Stimulated activated CD8-positive, alpha-beta memory T cell treated with anti-CD3 and anti-CD28 coated beads, Interleukin-7, amount 100 ng/mL, for 48 hours (primary cell): ENCODE results near the gene CEACAM3.

Experiments used
- DNase-seq, 2 donors: peaks; one replicate each; pipeline ENCODE4 v3.0.0-alpha.2; 2020; ENCODE audit warnings: low read depth in 1 of 2; ENCODE audit errors: extremely low read depth in 1 of 2

CEACAM3 gene

GRCh38 chr19:41792513-41793413, 3.6 kb upstream of the CEACAM3 start:
- peak in 1 of 2 donors; percentile 19 for DNase-seq

- DNase-seq: no peak
Measured at GRCh38 chr19:41793414-41793727, 3.0 kb upstream of the CEACAM3 start.

GRCh38 chr19:41795031-41795461, 1.3 kb upstream of the CEACAM3 start:
- DNase-seq: peak in 1 of 2 donors; percentile 47

DNA sequence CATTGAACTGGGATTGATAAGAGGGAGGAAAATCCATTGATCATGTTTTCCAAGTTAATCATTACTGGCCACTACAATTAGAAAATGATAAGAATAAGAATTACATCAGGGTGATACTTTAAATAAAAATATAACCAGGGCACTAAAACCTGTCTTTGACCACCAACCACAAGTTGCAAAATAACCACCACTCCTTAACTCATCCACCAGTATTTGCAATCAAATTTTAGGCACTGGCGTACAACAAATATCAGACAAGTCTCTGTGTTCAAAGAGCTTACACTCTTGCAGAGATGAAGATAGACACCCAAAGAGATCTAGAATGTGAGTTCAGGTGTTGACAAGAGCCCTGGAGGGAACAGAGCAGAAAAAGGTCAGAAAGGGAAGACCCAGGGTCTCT, 514 bp downstream of the CEACAM3 start:
- no peak for DNase-seq

- no peak for DNase-seq
Measured at GRCh38 chr19:41799444-41800000, 3.1 kb downstream of the CEACAM3 start.

- no peak for DNase-seq
Measured at GRCh38 chr19:41801031-41801430, 4.6 kb downstream of the CEACAM3 start.

- DNase-seq: no peak
Measured at GRCh38 chr19:41801792-41802211, 5.4 kb downstream of the CEACAM3 start.

DNA sequence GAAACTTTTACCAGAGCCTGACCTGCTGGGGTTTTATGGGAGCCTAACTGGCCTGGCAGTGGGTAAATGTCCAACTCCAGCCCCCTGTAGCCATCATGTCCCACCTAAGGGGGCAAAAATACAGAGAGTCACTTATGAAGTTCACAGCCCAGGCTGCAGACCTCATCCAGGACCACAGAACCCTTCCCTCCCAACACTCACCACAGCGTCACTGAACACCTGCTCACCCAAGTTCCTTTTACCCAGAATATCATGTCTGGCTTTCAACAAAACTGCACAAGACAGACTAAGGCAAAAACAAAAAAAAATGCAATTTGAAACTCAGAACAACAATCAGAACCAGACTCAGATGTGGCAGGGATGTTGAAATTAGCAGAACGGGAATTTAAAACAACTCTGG, 6.4 kb downstream of the CEACAM3 start:
- no peak for DNase-seq

GRCh38 chr19:41804336-41804735, 7.9 kb downstream of the CEACAM3 start:
- no peak for DNase-seq

DNA sequence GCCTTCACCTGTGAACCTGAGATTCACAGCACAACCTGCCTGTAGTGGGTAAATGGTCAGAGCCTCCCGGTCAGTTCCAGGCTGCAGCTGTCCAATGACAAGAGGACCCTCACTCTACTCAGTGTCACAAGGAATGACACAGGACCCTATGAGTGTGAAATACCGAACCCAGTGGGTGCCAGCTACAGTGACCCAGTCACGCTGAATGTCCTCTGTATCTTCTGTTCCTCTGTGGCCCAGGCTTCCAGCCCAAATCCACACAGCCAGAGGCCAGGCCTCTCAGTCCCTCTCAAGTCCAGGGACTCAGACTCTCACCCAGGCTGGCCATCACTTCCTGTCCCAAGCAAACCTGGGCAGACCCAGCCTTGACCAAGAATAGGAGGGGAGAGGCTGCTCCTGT, 10.8 kb downstream of the CEACAM3 start:
- no peak for DNase-seq

- DNase-seq: no peak
Measured at GRCh38 chr19:41808663-41809566, 12.5 kb downstream of the CEACAM3 start.

GRCh38 chr19:41810301-41810700, 13.9 kb downstream of the CEACAM3 start:
- DNase-seq: no peak

GRCh38 chr19:41811036-41811435, 14.6 kb downstream of the CEACAM3 start:
- no peak for DNase-seq

DNA sequence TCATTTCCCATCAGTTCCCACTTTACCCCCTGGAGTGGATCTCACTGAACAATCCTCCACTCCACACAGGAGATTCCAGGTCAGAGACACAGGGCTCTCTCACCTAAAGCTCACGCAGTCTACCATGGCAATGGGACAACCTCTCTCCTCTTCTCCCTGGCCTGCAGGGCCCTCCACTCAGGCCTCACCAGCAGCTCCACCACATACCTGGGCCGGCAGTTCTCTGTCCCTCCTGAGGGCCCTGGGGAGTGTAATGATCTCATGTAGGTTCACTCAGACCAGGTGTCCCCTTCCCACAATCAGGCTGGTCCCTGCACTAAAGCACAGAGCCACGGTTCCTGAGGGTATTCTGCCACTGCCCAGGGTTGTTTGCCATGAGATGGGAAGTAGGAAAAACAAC, 15.6 kb downstream of the CEACAM3 start:
- DNase-seq: no peak

DNA sequence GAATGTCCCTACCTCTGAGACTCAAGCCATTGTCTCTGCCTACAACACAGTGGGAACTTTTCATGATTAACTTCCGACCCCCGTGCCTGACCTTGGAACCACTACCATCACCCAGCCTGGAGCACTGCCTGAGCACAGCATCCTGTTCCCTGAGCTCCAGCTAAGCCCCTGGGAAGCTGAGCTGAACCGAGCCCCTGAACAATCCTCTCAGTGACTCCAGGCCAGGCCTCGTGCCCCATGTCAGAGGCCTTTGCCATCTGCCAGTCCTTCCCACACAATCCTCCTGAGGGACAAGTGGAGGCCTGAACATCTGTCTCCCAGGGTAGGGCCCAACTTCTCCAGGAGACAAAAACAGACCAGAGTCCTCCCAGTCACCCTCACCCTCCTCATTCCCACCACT, 17.5 kb downstream of the CEACAM3 start:
- no peak for DNase-seq

- DNase-seq: no peak
Measured at GRCh38 chr19:41815301-41815700, 18.9 kb downstream of the CEACAM3 start.

GRCh38 chr19:41816761-41817160, 20.4 kb downstream of the CEACAM3 start:
- DNase-seq: no peak

DNA sequence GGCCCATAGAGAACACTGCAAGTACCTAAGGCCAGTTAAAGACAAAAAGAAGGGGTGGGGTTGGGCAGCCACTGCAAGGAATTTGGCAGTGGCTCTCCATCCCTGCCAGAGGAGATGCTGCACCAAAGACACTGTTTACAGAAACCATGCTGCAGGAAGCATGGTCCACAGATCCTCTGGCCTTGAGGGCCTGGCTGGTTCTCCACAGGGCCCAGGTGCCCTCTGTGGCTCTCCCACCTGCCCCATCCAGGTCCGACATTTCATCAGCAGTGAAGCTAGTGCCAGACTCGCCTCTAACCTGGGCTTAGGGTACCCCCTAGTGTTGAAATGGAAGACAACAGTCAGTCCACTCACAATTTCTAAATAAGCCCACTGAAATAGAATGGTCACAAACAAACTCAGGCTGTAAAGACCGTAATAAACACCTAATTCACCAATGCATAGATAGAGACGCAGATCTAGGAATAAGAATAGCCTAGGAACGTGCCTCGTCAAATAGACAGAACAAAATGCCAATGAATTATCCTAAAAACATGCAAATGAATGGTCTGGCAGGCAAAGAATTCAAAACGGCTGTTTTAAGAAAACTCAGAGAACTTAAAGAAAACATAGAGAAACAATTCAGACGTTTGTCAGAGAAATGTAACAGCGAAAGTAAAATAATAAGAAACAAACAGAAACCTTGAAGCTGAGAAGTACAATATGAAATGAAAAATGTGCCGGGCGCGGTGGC, 24.8 kb downstream of the CEACAM3 start:
- DNase-seq: peak; percentile 11 to 27

GRCh38 chr19:41837981-41838708, 41.8 kb downstream of the CEACAM3 start:
- no peak for DNase-seq

DNA sequence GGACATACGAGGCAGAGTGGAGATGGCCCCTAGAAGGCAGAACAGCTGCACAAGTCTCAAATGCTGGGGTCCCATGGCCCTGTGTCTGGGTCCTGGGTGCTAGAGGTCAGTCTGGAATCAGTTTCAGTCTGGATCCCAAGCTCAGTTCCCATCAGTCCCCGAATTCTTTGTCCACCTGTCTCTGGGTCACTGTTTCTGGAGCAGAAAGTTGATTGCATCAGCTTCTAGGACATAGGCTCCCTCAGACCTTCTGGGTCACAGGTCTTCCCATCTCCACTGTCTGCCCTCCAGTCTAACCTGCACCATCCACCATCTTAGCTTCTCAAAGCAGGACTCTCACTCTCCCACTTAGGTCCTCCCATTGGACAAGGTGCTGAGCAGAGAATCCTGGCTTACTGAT, 42.8 kb downstream of the CEACAM3 start:
- DNase-seq: no peak
